ENCODE results near the gene XRRA1.
"Not testable (repeated sequence)": the region's sequence is repeated elsewhere in the genome, so short reads cannot be mapped to it uniquely, and the experiment has no call there.

- not testable (repeated sequence) for TF ChIP-seq SP7, CTCF, ZNF133 (tag by site-specific recombination; IDR thresholded peaks at IDR 0.05)
Measured at GRCh38 chr11:74825596-74825995, 123.3 kb downstream of the XRRA1 start.

Data from HEK293 (cell line).